Measurements from ENCODE around the gene TMEM131. TPM values are rescaled to one million over a fixed set of nuclear protein-coding genes. Genes with fewer than 3 reads are reported as not detected.

The TMEM131 gene
- total and polyA plus RNA-seq, 10 of the 15 experiments (the other 5 are each of a cell fraction or from before 2014, with no cell fraction given): 6.0 to 48.2 (median 23.2) TPM

DNA sequence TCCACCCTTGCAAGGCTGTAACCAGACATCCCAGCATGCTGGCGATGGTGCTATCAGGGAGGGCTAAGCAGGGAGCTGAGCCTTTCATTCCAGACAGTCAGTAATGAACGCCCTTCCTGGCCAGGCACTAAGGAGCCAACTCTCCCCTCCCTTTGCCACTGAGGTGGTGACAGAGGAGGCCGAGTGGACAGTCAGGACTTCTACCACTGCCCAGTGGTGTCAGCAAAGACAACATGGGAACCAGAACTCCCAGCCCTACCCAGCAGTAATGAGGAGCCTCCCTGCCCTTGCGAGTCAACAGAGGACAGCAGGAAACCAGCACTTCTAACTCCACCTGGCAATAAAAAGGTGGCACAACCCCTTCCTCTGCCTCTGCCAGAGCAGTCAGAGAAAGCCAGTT, 213.8 kb downstream of the TMEM131 start (continued):
- TF ChIP-seq, protein P1, sequence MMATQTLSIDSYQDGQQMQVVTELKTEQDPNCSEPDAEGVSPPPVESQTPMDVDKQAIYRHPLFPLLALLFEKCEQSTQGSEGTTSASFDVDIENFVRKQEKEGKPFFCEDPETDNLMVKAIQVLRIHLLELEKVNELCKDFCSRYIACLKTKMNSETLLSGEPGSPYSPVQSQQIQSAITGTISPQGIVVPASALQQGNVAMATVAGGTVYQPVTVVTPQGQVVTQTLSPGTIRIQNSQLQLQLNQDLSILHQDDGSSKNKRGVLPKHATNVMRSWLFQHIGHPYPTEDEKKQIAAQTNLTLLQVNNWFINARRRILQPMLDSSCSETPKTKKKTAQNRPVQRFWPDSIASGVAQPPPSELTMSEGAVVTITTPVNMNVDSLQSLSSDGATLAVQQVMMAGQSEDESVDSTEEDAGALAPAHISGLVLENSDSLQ (IDR thresholded peaks at IDR 0.05): no peak

DNA sequence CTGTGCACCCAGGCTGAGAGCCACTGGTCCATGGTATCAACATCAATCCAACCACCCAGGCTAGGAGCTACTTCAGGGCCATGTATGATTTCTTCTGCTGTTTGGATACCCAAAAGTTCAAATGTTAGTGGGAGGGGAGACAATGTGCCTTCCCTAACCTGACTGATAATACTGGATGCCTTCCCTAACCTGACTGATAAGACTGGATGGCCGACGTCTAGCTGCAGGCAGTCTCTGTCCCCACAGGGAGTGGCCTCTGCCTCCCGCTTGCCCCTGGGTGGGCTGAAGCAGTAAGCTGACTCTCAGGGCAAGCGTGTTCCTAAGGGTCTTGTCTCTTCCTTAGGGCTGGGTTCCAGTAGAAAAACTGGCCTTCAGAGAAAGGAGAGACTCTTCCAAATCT, 216.6 kb downstream of the TMEM131 start:
- no peaks in the 10 kb centered on the region for H3K79me2 ChIP-seq (ENCODE audit: control insufficient read depth, insufficient read depth, low read length)
- intact Hi-C loops (cut with micrococcal nuclease; ENCODE audit: unreplicated experiment) (no loop called here), in situ Hi-C loops (cut with MboI) (no loop called here)
- ChIA-PET RAD21 (ENCODE audit: unreplicated experiment) (no interaction called here), POLR2A (no interaction called here), CTCF (no interaction called here), SMC1A (ENCODE audit: uncharacterized antibody, unreplicated experiment) (interaction anchor here (0.7 to 2.7 kb wide), 2 partner anchors 12 to 27 kb away, joined by 3 to 6 read pairs; no protein-coding TSS in a partner anchor)
- peaks cover 7 to 10% of the 10 kb centered on the region in 2 experiments; a peak in 3 of 4 replicates for H3K36me3 ChIP-seq (ENCODE audit: control insufficient read depth in 2 of 2, insufficient read depth in 2 of 2, low read length in 1 of 2)
- ATAC-seq (no peak), DNase-seq (ENCODE audit: low read depth, low spot score) (no peak), FAIRE-seq (no peak)
- no peaks in the 10 kb centered on the region for H4K20me1 ChIP-seq (ENCODE audit: control insufficient read depth, insufficient read depth)
- H3K4me3 ChIP-seq: no peak overlapping the region
- H2AFZ ChIP-seq (ENCODE audit: control insufficient read depth, low read depth, low read length): no peak overlapping the region
- 96% methylated on average over 4 of the region's 4 CpGs for WGBS (ENCODE audit: insufficient coverage, insufficient replicate concordance, low lambda C conversion rate, missing lambda C conversion rate)
- BruUV-seq (replicated peaks): no TSS peak
- no peaks in the 10 kb centered on the region for H3K4me1 ChIP-seq (ENCODE audit: control insufficient read depth, insufficient read depth, low read length)
- H3K27me3 ChIP-seq (replicated peaks in 1 of 2; ENCODE audit: control insufficient read depth in 2 of 2, insufficient read depth in 2 of 2, low read length in 1 of 2): no peaks in the 10 kb centered on the region
- H3K9ac ChIP-seq (ENCODE audit: control insufficient read depth, insufficient read depth, low read length): no peak overlapping the region
- H3K4me2 ChIP-seq (ENCODE audit: control insufficient read depth, insufficient read depth): no peak overlapping the region
- no peaks in the 10 kb centered on the region for H3K9me3 ChIP-seq (replicated peaks; ENCODE audit: control insufficient read depth, insufficient read depth, low read length)
- H3K27ac ChIP-seq (ENCODE audit: control insufficient read depth, insufficient read depth): no peak overlapping the region
- TF ChIP-seq TARDBP (IDR thresholded peaks at IDR 0.05; ENCODE audit: borderline replicate concordance): no peak
- TF ChIP-seq JUND (IDR thresholded peaks at IDR 0.05; ENCODE audit: low read depth, low read length): no peak
- no peak for TF ChIP-seq EP300 (IDR thresholded peaks at IDR 0.05; ENCODE audit: borderline replicate concordance in 1 of 2, control insufficient read depth in 1 of 2, low read depth in 2 of 2, low read length in 2 of 2)
- TF ChIP-seq RBBP5 (conservative IDR thresholded peaks at IDR 0.05): no peak
- TF ChIP-seq ZZZ3 (IDR thresholded peaks at IDR 0.05; ENCODE audit: control insufficient read depth, insufficient read length, low read depth): no peak
- no peak for TF ChIP-seq ZSCAN29 (IDR thresholded peaks at IDR 0.05)
- no peak for TF ChIP-seq CBX3 (IDR thresholded peaks at IDR 0.05; ENCODE audit: borderline replicate concordance, low read depth)
- TF ChIP-seq SP1 (IDR thresholded peaks at IDR 0.05; ENCODE audit: low read depth, low read length): no peak
- no peak for TF ChIP-seq MYB (IDR thresholded peaks at IDR 0.05; ENCODE audit: borderline replicate concordance, low read depth, low read length)
- no peak for TF ChIP-seq CREB1 (IDR thresholded peaks at IDR 0.05; ENCODE audit: low read depth)
- TF ChIP-seq EZH2 (IDR thresholded peaks at IDR 0.05; ENCODE audit: borderline replicate concordance, control insufficient read depth, low read depth, low read length): no peak
- TF ChIP-seq, protein P2, sequence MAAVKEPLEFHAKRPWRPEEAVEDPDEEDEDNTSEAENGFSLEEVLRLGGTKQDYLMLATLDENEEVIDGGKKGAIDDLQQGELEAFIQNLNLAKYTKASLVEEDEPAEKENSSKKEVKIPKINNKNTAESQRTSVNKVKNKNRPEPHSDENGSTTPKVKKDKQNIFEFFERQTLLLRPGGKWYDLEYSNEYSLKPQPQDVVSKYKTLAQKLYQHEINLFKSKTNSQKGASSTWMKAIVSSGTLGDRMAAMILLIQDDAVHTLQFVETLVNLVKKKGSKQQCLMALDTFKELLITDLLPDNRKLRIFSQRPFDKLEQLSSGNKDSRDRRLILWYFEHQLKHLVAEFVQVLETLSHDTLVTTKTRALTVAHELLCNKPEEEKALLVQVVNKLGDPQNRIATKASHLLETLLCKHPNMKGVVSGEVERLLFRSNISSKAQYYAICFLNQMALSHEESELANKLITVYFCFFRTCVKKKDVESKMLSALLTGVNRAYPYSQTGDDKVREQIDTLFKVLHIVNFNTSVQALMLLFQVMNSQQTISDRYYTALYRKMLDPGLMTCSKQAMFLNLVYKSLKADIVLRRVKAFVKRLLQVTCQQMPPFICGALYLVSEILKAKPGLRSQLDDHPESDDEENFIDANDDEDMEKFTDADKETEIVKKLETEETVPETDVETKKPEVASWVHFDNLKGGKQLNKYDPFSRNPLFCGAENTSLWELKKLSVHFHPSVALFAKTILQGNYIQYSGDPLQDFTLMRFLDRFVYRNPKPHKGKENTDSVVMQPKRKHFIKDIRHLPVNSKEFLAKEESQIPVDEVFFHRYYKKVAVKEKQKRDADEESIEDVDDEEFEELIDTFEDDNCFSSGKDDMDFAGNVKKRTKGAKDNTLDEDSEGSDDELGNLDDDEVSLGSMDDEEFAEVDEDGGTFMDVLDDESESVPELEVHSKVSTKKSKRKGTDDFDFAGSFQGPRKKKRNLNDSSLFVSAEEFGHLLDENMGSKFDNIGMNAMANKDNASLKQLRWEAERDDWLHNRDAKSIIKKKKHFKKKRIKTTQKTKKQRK (IDR thresholded peaks at IDR 0.05; ENCODE audit: low read depth, low read length): no peak
- TF ChIP-seq CBX5 (IDR thresholded peaks at IDR 0.05; ENCODE audit: low read depth): no peak
- TF ChIP-seq CBFB (IDR thresholded peaks at IDR 0.05; ENCODE audit: low read depth): no peak
- no peak for TF ChIP-seq SMAD5 (IDR thresholded peaks at IDR 0.05; ENCODE audit: low read depth)
- no peak for TF ChIP-seq PAX5 (IDR thresholded peaks at IDR 0.05; ENCODE audit: borderline replicate concordance, low read depth, low read length)
- TF ChIP-seq, protein P3, sequence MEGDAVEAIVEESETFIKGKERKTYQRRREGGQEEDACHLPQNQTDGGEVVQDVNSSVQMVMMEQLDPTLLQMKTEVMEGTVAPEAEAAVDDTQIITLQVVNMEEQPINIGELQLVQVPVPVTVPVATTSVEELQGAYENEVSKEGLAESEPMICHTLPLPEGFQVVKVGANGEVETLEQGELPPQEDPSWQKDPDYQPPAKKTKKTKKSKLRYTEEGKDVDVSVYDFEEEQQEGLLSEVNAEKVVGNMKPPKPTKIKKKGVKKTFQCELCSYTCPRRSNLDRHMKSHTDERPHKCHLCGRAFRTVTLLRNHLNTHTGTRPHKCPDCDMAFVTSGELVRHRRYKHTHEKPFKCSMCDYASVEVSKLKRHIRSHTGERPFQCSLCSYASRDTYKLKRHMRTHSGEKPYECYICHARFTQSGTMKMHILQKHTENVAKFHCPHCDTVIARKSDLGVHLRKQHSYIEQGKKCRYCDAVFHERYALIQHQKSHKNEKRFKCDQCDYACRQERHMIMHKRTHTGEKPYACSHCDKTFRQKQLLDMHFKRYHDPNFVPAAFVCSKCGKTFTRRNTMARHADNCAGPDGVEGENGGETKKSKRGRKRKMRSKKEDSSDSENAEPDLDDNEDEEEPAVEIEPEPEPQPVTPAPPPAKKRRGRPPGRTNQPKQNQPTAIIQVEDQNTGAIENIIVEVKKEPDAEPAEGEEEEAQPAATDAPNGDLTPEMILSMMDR (IDR thresholded peaks at IDR 0.05 in 2 of 3, conservative IDR thresholded peaks at IDR 0.05 in 1 of 3; ENCODE audit: control insufficient read depth in 2 of 3, extremely low read depth in 1 of 3, insufficient read depth in 1 of 3, low read depth in 3 of 3, low read length in 3 of 3): no peak
- no peak for TF ChIP-seq CHD1 (IDR thresholded peaks at IDR 0.05; ENCODE audit: low read depth, low read length)

Data from GM12878 (cell line).